WTC11 (cell line): ENCODE results near the gene NCKAP5. TPM values are rescaled to one million over a fixed set of nuclear protein-coding genes. Genes with fewer than 3 reads are reported as not detected.

ENCODE experiments used
- ATAC-seq: fragments of 200-7000 bp; cut with Tn5 transposase; 2 replicates; pipeline ENCODE4 v1.10.0; 2021; ENCODE audit warnings: mild to moderate bottlenecking, moderate library complexity
- CTCF ChIA-PET: fragments of 300-600 bp; sonication (Branson Sonifier 250); formaldehyde crosslinking; loops from one replicate; lab custom pipeline; 2021; ENCODE audit warnings: antibody characterized with exemption; lab: Charles Lee
- POLR2A ChIA-PET: fragments of 350-600 bp; sonication (Branson Sonifier 250); formaldehyde crosslinking; loops from one replicate; lab custom pipeline; 2021; ENCODE audit warnings: antibody characterized with exemption; lab: Charles Lee
- DNase-seq: peaks from one replicate; pipeline ENCODE4 v3.0.0; 2021; ENCODE audit warnings: low spot score
- H3K27ac Mint-ChIP-seq: 2 replicates; pipeline ENCODE4 v1.8.0; 2021; ENCODE audit warnings: mixed read lengths
- H3K27me3 Mint-ChIP-seq: 2 replicates; pipeline ENCODE4 v1.8.0; 2021; ENCODE audit warnings: low read depth, mild to moderate bottlenecking, moderate library complexity, mixed read lengths
- H3K36me3 Mint-ChIP-seq: 2 replicates; pipeline ENCODE4 v1.8.0; 2021; ENCODE audit warnings: mixed read lengths
- H3K4me1 Mint-ChIP-seq: 2 replicates; pipeline ENCODE4 v1.8.0; 2022; ENCODE audit warnings: mixed read lengths
- H3K4me3 Mint-ChIP-seq: 2 replicates; pipeline ENCODE4 v1.8.0; 2021; ENCODE audit warnings: mild to moderate bottlenecking, moderate library complexity, mixed read lengths
- H3K9me3 Mint-ChIP-seq: 2 replicates; pipeline ENCODE4 v1.8.0; 2021; ENCODE audit warnings: mixed read lengths
- CBFB ChIP-seq: sonication (generic); formaldehyde crosslinking; IDR thresholded peaks from 2 replicates; pipeline ENCODE4 v1.8.1; 2022; ENCODE audit warnings: mild to moderate bottlenecking, low read depth, missing genetic modification reagents
- E2F4 ChIP-seq: sonication (generic); formaldehyde crosslinking; IDR thresholded peaks from 2 replicates; pipeline ENCODE4 v1.8.1; 2022; ENCODE audit warnings: low read depth, mild to moderate bottlenecking, moderate library complexity, missing genetic modification reagents, borderline replicate concordance
- FOXK1 ChIP-seq: sonication (generic); formaldehyde crosslinking; IDR thresholded peaks from 2 replicates; pipeline ENCODE4 v1.8.0; 2022; ENCODE audit warnings: mild to moderate bottlenecking, moderate library complexity, missing genetic modification reagents
- NR2C2 ChIP-seq: sonication (generic); formaldehyde crosslinking; IDR thresholded peaks from 2 replicates; pipeline ENCODE4 v1.8.0; 2022; ENCODE audit warnings: mild to moderate bottlenecking, missing genetic modification reagents
- NR3C1 ChIP-seq: sonication (generic); formaldehyde crosslinking; conservative IDR thresholded peaks from 2 replicates; pipeline ENCODE4 v1.8.1; 2023; ENCODE audit warnings: low read depth, mild to moderate bottlenecking, missing genetic modification reagents
- TEAD1 ChIP-seq: sonication (generic); formaldehyde crosslinking; IDR thresholded peaks from 2 replicates; pipeline ENCODE4 v1.8.0; 2022; ENCODE audit warnings: mild to moderate bottlenecking, missing genetic modification reagents
- ZNF121 ChIP-seq: sonication (generic); formaldehyde crosslinking; IDR thresholded peaks from 2 replicates; pipeline ENCODE4 v1.8.0; 2023; ENCODE audit warnings: missing genetic modification reagents
- ZNF232 ChIP-seq: sonication (generic); formaldehyde crosslinking; IDR thresholded peaks from 2 replicates; pipeline ENCODE4 v1.8.0; 2022; ENCODE audit warnings: mild to moderate bottlenecking, missing genetic modification reagents
- ZNF416 ChIP-seq: fragments of 250-450 bp; sonication (Bioruptor Pico); IDR thresholded peaks from 2 replicates; pipeline ENCODE4 v1.9.0; 2021; ENCODE audit warnings: mild to moderate bottlenecking, inconsistent platforms
- total RNA-seq: library from RNA; stranded (reverse); gene quantifications from 3 replicates; pipeline ENCODE4 v1.2.3, GENCODE V29; 2021
- TF ChIP-seq, protein P1 (sequence below): fragments of 250-450 bp; sonication (Bioruptor Pico); conservative IDR thresholded peaks from 2 replicates; pipeline ENCODE4 v1.9.0; 2021; ENCODE audit warnings: mild to moderate bottlenecking
- TF ChIP-seq, protein P2 (sequence below): fragments of 250-450 bp; sonication (Bioruptor Pico); IDR thresholded peaks from 2 replicates; pipeline ENCODE4 v1.8.0; 2021; ENCODE audit warnings: mild to moderate bottlenecking
- TF ChIP-seq, protein P3 (sequence below): sonication (generic); formaldehyde crosslinking; IDR thresholded peaks from 2 replicates; pipeline ENCODE4 v1.8.0; 2023; ENCODE audit warnings: mild to moderate bottlenecking, missing genetic modification reagents
- TF ChIP-seq, protein P4 (sequence below): sonication (generic); formaldehyde crosslinking; IDR thresholded peaks from 2 replicates; pipeline ENCODE4 v1.8.0; 2022; ENCODE audit warnings: mild to moderate bottlenecking, missing genetic modification reagents
- TF ChIP-seq, protein P5 (sequence below): fragments of 250-450 bp; sonication (Bioruptor Pico); IDR thresholded peaks from 2 replicates; pipeline ENCODE4 v1.9.0; 2021; ENCODE audit warnings: mild to moderate bottlenecking
- TF ChIP-seq, protein P6 (sequence below): sonication (generic); formaldehyde crosslinking; IDR thresholded peaks from 2 replicates; pipeline ENCODE4 v1.8.1; 2023; ENCODE audit warnings: mild to moderate bottlenecking, missing genetic modification reagents

NCKAP5 gene
- total RNA-seq, 1 experiment from 2014 or later = 0.55 TPM

- no peaks in the 10 kb centered on the region for H3K27me3 Mint-ChIP-seq
- no peak for ATAC-seq
- no peak for DNase-seq
- H3K27ac Mint-ChIP-seq = no peak overlapping the region
- no peaks in the 10 kb centered on the region for H3K36me3 Mint-ChIP-seq
- H3K4me3 Mint-ChIP-seq = no peak overlapping the region
- TF ChIP-seq, protein P1, sequence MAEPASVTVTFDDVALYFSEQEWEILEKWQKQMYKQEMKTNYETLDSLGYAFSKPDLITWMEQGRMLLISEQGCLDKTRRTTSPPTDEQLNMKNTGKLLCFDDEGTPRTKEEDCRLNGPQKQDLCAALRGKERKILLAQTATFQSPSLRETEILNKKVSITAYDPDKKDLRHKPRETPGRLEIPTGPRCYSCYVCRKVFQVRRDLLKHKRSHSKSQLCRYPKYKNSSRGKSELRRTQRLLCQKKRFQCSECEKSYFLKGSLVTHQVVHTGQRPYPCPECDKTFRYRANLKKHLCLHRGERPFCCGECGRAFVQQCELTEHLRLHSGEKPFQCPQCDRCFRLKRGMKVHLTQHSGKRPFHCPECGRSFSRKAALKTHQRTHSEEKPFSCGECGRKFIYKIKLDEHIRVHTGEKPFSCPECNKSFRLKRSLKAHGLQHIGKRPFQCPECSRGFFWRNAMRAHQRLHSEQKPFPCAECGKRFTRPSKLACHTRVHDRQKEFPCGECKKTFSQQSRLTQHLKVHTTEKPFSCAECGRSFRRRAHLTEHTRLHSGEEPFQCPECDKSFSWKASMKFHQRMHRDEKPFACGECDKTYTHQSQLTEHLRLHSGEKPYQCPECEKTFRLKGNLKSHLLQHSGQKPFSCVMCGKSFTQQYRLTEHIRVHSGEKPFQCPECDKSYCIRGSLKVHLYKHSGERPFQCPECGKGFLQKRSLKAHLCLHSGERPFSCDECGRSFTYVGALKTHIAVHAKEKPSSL (CRISPR knock-in tag) = no peak
- TF ChIP-seq, protein P2, sequence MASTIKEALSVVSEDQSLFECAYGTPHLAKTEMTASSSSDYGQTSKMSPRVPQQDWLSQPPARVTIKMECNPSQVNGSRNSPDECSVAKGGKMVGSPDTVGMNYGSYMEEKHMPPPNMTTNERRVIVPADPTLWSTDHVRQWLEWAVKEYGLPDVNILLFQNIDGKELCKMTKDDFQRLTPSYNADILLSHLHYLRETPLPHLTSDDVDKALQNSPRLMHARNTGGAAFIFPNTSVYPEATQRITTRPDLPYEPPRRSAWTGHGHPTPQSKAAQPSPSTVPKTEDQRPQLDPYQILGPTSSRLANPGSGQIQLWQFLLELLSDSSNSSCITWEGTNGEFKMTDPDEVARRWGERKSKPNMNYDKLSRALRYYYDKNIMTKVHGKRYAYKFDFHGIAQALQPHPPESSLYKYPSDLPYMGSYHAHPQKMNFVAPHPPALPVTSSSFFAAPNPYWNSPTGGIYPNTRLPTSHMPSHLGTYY (CRISPR knock-in tag) = no peak
- TF ChIP-seq CBFB (CRISPR knock-in tag) = no peak
- no peak for TF ChIP-seq FOXK1
- no peak for TF ChIP-seq ZNF416 (CRISPR knock-in tag)
- TF ChIP-seq NR3C1 = no peak
- no peak for TF ChIP-seq ZNF121 (CRISPR knock-in tag)
- no peak for TF ChIP-seq ZNF232 (CRISPR knock-in tag)
- no peak for TF ChIP-seq E2F4 (CRISPR knock-in tag)
- TF ChIP-seq, protein P3, sequence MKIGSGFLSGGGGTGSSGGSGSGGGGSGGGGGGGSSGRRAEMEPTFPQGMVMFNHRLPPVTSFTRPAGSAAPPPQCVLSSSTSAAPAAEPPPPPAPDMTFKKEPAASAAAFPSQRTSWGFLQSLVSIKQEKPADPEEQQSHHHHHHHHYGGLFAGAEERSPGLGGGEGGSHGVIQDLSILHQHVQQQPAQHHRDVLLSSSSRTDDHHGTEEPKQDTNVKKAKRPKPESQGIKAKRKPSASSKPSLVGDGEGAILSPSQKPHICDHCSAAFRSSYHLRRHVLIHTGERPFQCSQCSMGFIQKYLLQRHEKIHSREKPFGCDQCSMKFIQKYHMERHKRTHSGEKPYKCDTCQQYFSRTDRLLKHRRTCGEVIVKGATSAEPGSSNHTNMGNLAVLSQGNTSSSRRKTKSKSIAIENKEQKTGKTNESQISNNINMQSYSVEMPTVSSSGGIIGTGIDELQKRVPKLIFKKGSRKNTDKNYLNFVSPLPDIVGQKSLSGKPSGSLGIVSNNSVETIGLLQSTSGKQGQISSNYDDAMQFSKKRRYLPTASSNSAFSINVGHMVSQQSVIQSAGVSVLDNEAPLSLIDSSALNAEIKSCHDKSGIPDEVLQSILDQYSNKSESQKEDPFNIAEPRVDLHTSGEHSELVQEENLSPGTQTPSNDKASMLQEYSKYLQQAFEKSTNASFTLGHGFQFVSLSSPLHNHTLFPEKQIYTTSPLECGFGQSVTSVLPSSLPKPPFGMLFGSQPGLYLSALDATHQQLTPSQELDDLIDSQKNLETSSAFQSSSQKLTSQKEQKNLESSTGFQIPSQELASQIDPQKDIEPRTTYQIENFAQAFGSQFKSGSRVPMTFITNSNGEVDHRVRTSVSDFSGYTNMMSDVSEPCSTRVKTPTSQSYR (CRISPR knock-in tag) = no peak
- TF ChIP-seq, protein P4, sequence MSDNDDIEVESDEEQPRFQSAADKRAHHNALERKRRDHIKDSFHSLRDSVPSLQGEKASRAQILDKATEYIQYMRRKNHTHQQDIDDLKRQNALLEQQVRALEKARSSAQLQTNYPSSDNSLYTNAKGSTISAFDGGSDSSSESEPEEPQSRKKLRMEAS (CRISPR knock-in tag) = no peak
- no peak for TF ChIP-seq TEAD1
- TF ChIP-seq NR2C2 (CRISPR knock-in tag) = no peak
- CTCF ChIA-PET = no interaction called here
- POLR2A ChIA-PET = no interaction called here
- peaks cover 34% of the 10 kb centered on the region for H3K4me1 Mint-ChIP-seq
- no peaks in the 10 kb centered on the region for H3K9me3 Mint-ChIP-seq
These were observed 73.0 kb downstream of the NCKAP5 start for GRCh38 chr2:133495226-133495625.

DNA sequence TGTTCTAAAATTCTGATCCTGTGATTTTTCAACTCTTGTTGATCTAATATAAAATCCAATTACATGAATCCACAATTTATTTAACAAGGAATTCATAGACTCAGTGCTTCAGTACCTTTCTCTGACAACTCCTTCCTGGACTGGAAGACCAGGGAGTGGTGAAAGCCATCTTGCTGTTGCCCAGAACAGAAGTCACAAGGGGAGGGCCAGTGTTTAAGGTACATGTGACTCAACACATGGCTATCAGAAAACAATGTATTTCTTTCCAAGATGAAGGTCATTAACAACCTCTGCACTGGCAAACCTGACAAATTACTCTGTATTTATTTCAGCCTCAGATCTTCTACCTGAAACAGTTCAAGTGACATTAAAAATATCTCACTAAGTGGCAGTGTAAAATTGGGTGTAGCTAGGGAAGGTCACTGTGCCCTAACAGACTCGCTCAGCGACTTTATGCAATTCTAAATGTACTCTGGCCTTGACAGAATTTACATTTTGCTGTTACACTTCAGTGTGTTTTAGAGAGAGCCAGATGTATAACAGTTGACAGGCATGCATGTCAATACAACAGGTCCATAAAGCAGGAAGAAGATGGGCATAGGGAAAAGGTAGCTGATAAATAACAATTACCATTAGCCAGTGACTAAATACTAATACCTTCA, 75.4 kb downstream of the NCKAP5 start:
- TF ChIP-seq, protein P5, sequence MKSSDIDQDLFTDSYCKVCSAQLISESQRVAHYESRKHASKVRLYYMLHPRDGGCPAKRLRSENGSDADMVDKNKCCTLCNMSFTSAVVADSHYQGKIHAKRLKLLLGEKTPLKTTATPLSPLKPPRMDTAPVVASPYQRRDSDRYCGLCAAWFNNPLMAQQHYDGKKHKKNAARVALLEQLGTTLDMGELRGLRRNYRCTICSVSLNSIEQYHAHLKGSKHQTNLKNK (CRISPR knock-in tag) = no peak
- TF ChIP-seq, protein P6, sequence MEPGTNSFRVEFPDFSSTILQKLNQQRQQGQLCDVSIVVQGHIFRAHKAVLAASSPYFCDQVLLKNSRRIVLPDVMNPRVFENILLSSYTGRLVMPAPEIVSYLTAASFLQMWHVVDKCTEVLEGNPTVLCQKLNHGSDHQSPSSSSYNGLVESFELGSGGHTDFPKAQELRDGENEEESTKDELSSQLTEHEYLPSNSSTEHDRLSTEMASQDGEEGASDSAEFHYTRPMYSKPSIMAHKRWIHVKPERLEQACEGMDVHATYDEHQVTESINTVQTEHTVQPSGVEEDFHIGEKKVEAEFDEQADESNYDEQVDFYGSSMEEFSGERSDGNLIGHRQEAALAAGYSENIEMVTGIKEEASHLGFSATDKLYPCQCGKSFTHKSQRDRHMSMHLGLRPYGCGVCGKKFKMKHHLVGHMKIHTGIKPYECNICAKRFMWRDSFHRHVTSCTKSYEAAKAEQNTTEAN = no peak
- TF ChIP-seq, protein P1 (CRISPR knock-in tag) = no peak

More for the DNA sequence above, 75.4 kb downstream of the NCKAP5 start:
- POLR2A ChIA-PET = no interaction called here
- ATAC-seq (no peak), DNase-seq (no peak)
- CTCF ChIA-PET = no interaction called here
- Mint-ChIP-seq H3K9me3 (no peaks in the 10 kb centered on the region), H3K4me1 (peaks cover 25% of the 10 kb centered on the region), H3K27me3 (no peaks in the 10 kb centered on the region), H3K4me3 (no peak overlapping the region), H3K36me3 (no peaks in the 10 kb centered on the region), H3K27ac (no peak overlapping the region)
